ENCODE data around the gene KBTBD4. TPM values are rescaled to one million over a fixed set of nuclear protein-coding genes. Genes with fewer than 3 reads are reported as not detected.

The KBTBD4 gene
- total RNA-seq, 4 donors from 2014 or later, result 22.8 to 34.5 (median 30.7) TPM

- no peak overlapping the region for H3K27ac ChIP-seq
Measured at GRCh38 chr11:47592251-47592650, 13.5 kb upstream of the KBTBD4 start.

GRCh38 chr11:47591764-47592163 lies 13.0 kb upstream of the KBTBD4 start:
- peaks cover 14 to 18% of the 10 kb centered on the region in 2 donors for H3K4me1 ChIP-seq
- peaks cover 5% of the 10 kb centered on the region for H3K27me3 ChIP-seq
- 51 to 63% methylated on average over 6 to 7 of the region's 7 CpGs for WGBS, 2 donors
- no peak for TF ChIP-seq CTCF (IDR thresholded peaks at IDR 0.05)
- TF ChIP-seq POLR2A (IDR thresholded peaks at IDR 0.05), result peak in 1 of 2 donors; percentile 8
- no peaks in the 10 kb centered on the region for H3K36me3 ChIP-seq
- H3K27ac ChIP-seq, result no peak overlapping the region
- no peak for DNase-seq
- no peak overlapping the region for H3K4me3 ChIP-seq (replicated peaks in 1 of 3)
- H3K9me3 ChIP-seq, result no peaks in the 10 kb centered on the region
- intact Hi-C loops (cut with DNase I), result no loop called here

More at GRCh38 chr11:47592251-47592650, 13.5 kb upstream of the KBTBD4 start:
- Histone ChIP-seq H3K4me3 (replicated peaks in 1 of 3) (no peak overlapping the region), H3K4me1 (peaks cover 14 to 18% of the 10 kb centered on the region in 2 donors), H3K9me3 (no peaks in the 10 kb centered on the region), H3K27me3 (peaks cover 5% of the 10 kb centered on the region), H3K36me3 (no peaks in the 10 kb centered on the region)
- intact Hi-C loops (cut with DNase I), result no loop called here
- DNase-seq, result no peak
- no peak for TF ChIP-seq POLR2A (IDR thresholded peaks at IDR 0.05)
- no peak for TF ChIP-seq CTCF (IDR thresholded peaks at IDR 0.05)
- 59 to 80% methylated on average over 4 of the region's 4 CpGs for WGBS, 2 donors

- no peak for TF ChIP-seq CTCF (IDR thresholded peaks at IDR 0.05)
- TF ChIP-seq POLR2A (IDR thresholded peaks at IDR 0.05), result no peak
- Histone ChIP-seq H3K4me1 (peaks cover 14 to 15% of the 10 kb centered on the region in 2 donors), H3K27ac (no peak overlapping the region), H3K27me3 (peaks cover 5% of the 10 kb centered on the region), H3K9me3 (no peaks in the 10 kb centered on the region), H3K4me3 (replicated peaks in 1 of 3) (no peak overlapping the region), H3K36me3 (no peaks in the 10 kb centered on the region)
- intact Hi-C loops (cut with DNase I), result no loop called here
- 61 to 68% methylated on average over 33 to 43 of the region's 122 CpGs for WGBS, 2 donors
- peak in 1 of 2 donors; percentile 10 for DNase-seq
Measured at GRCh38 chr11:47589977-47590861, 11.4 kb upstream of the KBTBD4 start.

- Histone ChIP-seq H3K4me3 (replicated peaks in 1 of 3) (no peak overlapping the region), H3K27ac (no peak overlapping the region), H3K36me3 (peaks cover 0 to 4% of the 10 kb centered on the region in 2 donors), H3K9me3 (no peaks in the 10 kb centered on the region), H3K4me1 (peaks cover 9 to 10% of the 10 kb centered on the region in 2 donors), H3K27me3 (peaks cover 5% of the 10 kb centered on the region)
- no peak for DNase-seq
- 47 to 68% methylated on average over 31 to 49 of the region's 51 CpGs for WGBS, 2 donors
- intact Hi-C loops (cut with DNase I), result no loop called here
- TF ChIP-seq POLR2A (IDR thresholded peaks at IDR 0.05) (no peak), CTCF (IDR thresholded peaks at IDR 0.05) (no peak)
Measured at GRCh38 chr11:47589584-47589976, 10.8 kb upstream of the KBTBD4 start.

GRCh38 chr11:47589118-47589517 lies 10.3 kb upstream of the KBTBD4 start:
- peaks cover 4 to 9% of the 10 kb centered on the region in 2 donors for H3K36me3 ChIP-seq
- WGBS, 2 donors, result 90 to 92% methylated on average over 11 of the region's 11 CpGs
- H3K27ac ChIP-seq, result no peak overlapping the region
- H3K4me1 ChIP-seq, result peaks cover 5 to 6% of the 10 kb centered on the region in 2 donors
- peaks cover 5% of the 10 kb centered on the region for H3K27me3 ChIP-seq
- TF ChIP-seq POLR2A (IDR thresholded peaks at IDR 0.05) (no peak), CTCF (IDR thresholded peaks at IDR 0.05) (no peak)
- no peak for DNase-seq
- no peaks in the 10 kb centered on the region for H3K9me3 ChIP-seq
- H3K4me3 ChIP-seq (replicated peaks in 1 of 3), result no peak overlapping the region
- intact Hi-C loops (cut with DNase I), result no loop called here
